LNCaP clone FGC (cell line): ENCODE measurements around the gene R3HDM2.

Experiments
- DNase-seq: peaks from one replicate; pipeline ENCODE4 v3.0.0-alpha.2; 2011; ENCODE audit warnings: low read depth
- H3K4me3 ChIP-seq: 2 replicates; pipeline ENCODE4 v1.5.1; 2011; ENCODE audit warnings: mild to moderate bottlenecking, low read depth, low read length, control low read depth
- TF ChIP-seq, protein P1 (sequence below): IDR thresholded peaks from 2 replicates; pipeline ENCODE4 v1.5.1; 2012; ENCODE audit warnings: mild to moderate bottlenecking; ENCODE audit not compliant: control insufficient read depth, insufficient read depth; ENCODE audit errors: extremely low read depth

Gene R3HDM2

DNA sequence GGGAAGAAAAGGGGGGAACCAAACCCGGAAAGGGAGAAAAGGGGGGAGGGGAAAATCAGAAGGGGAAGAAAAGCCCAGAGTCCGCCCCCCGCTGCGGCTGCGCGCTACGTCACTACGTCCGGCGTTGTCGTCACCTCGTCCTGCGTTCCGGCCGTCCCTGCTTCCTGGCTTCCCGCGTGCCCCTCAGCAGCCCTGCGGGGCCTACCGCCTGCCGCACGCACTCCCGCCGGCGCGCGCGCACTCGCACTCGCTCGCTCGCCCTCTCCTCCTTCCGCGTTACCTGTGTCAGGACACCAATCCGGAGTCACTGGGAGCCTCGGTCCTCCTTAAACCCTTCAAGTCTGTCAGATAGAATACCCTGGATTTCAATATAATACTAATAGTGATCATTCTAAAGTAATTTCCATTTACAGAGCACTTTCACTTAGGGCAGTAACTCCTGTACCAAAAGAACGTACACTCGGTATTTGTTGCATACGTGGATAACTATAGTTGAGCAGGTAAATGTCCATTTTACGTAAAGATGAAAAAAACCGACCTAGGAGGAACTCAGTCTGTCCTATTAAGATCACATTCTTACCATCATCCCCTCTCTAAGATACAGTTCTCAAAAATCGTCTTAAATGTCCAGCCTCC lies at the start of gene R3HDM2:
Gene R3HDM2 (minus strand): TSS at position 113 of the 636 bp plus-strand sequence. CDS start 120,615 bp downstream, outside the sequence.
- H3K4me3 ChIP-seq = peak within 1 kb of the TSS; percentile 80
- TF ChIP-seq, protein P1, sequence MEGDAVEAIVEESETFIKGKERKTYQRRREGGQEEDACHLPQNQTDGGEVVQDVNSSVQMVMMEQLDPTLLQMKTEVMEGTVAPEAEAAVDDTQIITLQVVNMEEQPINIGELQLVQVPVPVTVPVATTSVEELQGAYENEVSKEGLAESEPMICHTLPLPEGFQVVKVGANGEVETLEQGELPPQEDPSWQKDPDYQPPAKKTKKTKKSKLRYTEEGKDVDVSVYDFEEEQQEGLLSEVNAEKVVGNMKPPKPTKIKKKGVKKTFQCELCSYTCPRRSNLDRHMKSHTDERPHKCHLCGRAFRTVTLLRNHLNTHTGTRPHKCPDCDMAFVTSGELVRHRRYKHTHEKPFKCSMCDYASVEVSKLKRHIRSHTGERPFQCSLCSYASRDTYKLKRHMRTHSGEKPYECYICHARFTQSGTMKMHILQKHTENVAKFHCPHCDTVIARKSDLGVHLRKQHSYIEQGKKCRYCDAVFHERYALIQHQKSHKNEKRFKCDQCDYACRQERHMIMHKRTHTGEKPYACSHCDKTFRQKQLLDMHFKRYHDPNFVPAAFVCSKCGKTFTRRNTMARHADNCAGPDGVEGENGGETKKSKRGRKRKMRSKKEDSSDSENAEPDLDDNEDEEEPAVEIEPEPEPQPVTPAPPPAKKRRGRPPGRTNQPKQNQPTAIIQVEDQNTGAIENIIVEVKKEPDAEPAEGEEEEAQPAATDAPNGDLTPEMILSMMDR = 0 out of 2 replicates have a peak, but pooled peaks have one; percentile 9
- DNase-seq = peak; percentile 85

DNA sequence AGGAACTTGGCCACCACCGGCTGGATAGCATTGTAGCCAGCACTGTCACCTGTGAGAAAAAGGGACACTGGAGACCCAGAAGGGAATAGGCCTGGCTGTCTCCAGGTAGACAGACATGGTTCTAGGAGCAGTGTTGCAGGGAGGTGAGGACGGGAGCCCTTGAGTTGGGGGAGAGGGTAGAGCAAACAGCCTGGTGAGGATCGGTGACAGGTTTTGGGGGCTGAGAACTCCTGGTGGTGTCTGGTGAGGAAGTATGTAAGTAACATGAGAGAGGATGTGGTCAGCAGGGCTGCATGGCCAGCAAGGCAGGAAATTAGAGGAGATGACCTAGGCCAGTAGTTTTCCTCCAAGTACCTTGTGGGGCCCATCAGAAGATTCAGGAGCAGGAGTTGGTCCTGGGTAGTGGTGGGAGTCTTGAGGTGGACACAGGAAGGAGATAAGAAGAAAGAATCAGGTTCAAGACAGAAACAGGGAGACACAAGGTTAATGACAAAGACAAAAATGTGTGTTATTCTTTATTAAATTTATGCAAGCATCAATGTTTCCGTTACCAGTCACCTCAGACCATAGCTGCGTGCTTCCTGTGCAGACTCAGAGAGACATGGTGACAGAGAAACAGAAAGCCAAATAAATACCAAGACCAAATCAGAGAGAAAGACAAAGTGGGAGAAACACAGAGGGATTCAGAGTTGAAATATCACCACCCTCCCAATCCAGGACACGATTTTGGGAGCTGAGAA lies 48.7 kb upstream of the R3HDM2 start, which contains the start of gene ARHGAP9:
Gene ARHGAP9 (minus strand): TSS at position 491 of the 740 bp plus-strand sequence. CDS start 460 bp downstream, at position 31.
- TF ChIP-seq, protein P1 = no peak
- H3K4me3 ChIP-seq = no peak within 1 kb of the TSS
- no peak for DNase-seq

DNA sequence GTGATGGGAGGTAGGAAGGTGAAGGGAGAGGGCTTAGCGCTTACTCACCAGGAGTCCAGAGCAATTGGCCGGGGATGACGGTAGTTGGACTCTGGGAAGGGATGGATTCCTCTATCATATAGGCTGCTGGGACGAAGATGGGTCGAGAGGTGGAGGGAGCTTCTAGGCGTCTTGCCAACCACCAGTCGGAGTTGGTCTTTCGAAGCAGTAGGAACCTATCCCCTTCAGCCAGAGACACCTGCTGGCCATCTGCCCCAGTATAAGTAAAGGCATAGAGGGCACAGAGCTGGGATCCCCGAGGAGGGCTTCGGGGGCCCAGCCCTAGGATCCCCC lies 48.2 kb upstream of the R3HDM2 start:
- DNase-seq = no peak
- TF ChIP-seq, protein P1 = no peak
- H3K4me3 ChIP-seq = no peak overlapping the region

DNA sequence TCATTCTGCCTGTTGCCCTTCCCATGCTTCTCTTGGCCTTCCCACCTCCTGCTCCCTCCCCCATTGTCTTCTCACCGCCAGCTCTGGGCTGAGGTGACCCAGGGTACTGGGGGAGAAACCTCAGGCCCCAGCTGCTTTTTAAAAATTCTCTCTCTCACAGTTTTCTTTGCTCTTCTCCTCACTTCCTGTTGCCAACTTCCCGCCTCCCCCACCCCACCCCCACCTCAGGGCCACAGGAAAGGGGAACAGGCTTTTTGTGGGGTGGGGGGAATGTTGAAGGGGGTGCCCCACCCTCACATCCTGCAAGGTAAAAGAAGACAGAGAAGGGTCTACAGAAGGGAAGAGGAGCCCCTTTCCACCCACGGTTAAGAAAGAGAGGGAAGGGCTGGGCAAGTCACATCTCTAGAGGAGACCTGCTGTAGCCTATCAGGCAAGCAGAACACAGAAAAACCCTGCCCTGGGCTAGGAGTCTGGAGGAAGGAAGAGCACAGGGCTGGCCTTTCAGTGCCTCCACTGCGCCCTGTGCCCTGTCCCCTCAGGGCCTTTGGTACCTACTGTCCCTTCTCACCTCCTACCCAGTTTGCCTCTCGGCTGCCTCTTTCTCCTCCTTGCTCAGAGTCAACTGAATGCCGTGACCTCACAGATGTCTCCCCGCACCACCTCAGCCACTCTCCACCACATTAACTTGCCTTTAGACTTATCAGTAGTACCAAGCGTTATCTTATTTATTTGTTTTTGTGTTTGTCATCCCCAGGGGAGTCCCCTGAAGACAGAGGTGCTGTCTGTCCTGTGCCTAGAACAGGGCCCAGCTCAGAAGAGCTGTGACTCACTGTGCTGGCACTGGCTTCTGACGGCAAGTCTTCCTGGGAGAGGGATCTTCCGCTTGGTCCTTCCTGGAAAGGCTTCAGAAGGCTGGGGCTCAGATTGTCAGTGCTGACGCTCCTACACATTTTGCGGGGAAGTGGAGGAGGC lies 47.2 kb upstream of the R3HDM2 start:
- TF ChIP-seq, protein P1 = no peak
- no peak overlapping the region for H3K4me3 ChIP-seq
- DNase-seq = no peak

DNA sequence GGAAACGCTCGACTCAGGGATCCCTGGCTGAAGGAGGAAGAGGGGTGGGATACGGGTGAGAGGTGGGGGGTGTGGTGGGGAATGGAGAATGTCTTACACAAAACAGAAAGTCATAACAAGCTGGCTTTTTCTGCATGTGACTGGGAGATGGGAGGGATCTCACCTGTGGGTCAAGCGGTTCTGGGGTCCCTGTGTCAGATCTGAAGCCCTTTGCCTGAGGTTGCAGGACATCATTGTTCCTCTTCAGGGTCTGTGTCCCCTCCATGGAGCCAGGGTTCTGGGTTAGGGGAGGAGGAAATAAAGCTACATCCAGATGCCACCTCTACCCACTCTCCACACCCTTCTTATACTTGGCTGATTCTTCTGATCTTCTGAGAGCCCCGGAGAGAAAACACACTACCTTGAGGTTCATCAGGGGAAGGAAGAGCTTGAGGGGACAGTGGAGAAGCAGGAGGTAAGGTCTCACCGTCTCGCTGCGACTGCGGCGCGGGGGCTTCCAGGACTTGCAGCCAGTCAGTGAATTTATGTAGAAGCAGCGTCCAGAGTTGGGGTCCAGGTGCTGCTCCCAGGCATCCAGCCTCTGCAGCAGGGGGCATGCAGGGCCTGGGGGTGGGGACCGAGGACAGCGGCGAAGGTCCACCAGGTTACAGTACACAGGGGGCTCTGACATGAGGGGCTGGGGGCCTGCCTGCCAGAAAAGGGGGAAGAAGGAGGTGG lies 46.3 kb upstream of the R3HDM2 start:
- no peak overlapping the region for H3K4me3 ChIP-seq
- DNase-seq = no peak
- TF ChIP-seq, protein P1 = no peak

DNA sequence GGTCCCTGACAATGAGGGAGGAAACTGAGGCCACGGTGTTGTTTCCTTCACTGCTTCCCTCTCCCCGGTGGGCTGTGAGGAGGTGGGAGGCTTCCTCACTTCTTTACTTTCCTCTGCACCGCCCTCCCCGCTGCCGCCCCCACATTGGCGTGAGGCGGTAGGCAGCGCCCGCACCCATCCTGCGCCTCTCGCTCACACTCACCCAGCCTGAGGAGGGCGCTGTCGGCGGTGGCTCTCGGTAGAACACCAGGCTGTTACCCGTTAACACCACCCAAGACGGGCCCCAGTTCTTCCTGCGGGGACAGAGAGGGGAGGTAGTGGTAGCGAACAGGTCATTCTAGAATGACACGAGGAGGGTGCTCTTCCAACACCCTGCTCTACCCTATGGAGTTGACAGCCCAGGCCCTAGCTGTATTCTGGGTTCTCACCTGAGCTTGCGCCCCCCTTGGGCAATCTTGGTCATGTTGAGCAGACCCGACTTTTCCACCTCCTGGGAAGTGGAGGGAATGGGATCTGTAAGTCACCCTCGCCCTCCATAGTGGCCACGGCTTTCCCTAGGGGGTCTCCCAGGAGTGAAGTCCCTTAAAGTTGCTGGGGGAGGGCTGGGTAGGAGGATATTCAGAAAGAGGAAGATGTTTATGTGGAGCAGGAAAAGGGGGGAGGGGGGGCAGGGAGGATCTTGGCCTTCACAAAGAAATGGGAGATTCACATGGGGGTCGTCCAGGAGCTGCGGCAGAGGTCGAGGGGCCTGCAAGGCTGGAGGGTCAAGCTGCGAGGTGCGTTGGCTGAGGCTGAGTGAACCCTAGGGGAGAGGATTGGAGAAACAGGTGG lies 45.5 kb upstream of the R3HDM2 start:
- DNase-seq = no peak
- no peak overlapping the region for H3K4me3 ChIP-seq
- TF ChIP-seq, protein P1 = no peak
